ENCODE data around the gene GLS. TPM values are rescaled to one million over a fixed set of nuclear protein-coding genes. Genes with fewer than 3 reads are reported as not detected.
A peak's percentile ranks its signal among the peaks of the same experiment; 100 is the strongest.
"Not testable (repeated sequence)": the region's sequence is repeated elsewhere in the genome, so short reads cannot be mapped to it uniquely, and the experiment has no call there.

Gene GLS
- total RNA-seq, 1 donor from 2014 or later: 122 TPM

GRCh38 chr2:190929919-190930318 is 49.3 kb downstream of the GLS start:
- no peak for DNase-seq (ENCODE audit: extremely low read depth, low read depth, low spot score)

- DNase-seq (ENCODE audit: extremely low read depth, low read depth, low spot score): no peak
Measured at GRCh38 chr2:190930411-190930810, 49.8 kb downstream of the GLS start.

GRCh38 chr2:190932514-190932913 is 51.9 kb downstream of the GLS start:
- no peak for DNase-seq (ENCODE audit: extremely low read depth, low read depth, low spot score)

GRCh38 chr2:190933361-190933760 is 52.7 kb downstream of the GLS start:
- no peak for DNase-seq (ENCODE audit: extremely low read depth, low read depth, low spot score)

GRCh38 chr2:190935054-190935453 is 54.4 kb downstream of the GLS start:
- DNase-seq (ENCODE audit: extremely low read depth, low read depth, low spot score): no peak

GRCh38 chr2:190938771-190939335 is 58.2 kb downstream of the GLS start:
- DNase-seq (ENCODE audit: extremely low read depth, low read depth, low spot score): no peak

GRCh38 chr2:190940454-190940853 is 59.8 kb downstream of the GLS start:
- no peak for DNase-seq (ENCODE audit: extremely low read depth, low read depth, low spot score)

- DNase-seq (ENCODE audit: extremely low read depth, low read depth, low spot score): no peak
Measured at GRCh38 chr2:190941571-190941970, 61.0 kb downstream of the GLS start.

- DNase-seq (ENCODE audit: extremely low read depth, low read depth, low spot score): no peak
Measured at GRCh38 chr2:190942697-190943096, 62.1 kb downstream of the GLS start.

GRCh38 chr2:190943706-190944105 is 63.1 kb downstream of the GLS start:
- no peak for DNase-seq (ENCODE audit: extremely low read depth, low read depth, low spot score)

GRCh38 chr2:190947141-190947540 is 66.5 kb downstream of the GLS start:
- DNase-seq (ENCODE audit: extremely low read depth, low read depth, low spot score): peak; percentile 81

GRCh38 chr2:190947711-190948251 is 67.2 kb downstream of the GLS start:
- DNase-seq (ENCODE audit: extremely low read depth, low read depth, low spot score): peak; percentile 41

- no peak for DNase-seq (ENCODE audit: extremely low read depth, low read depth, low spot score)
Measured at GRCh38 chr2:190948671-190949070, 68.0 kb downstream of the GLS start.

GRCh38 chr2:190950566-190950991 is 70.0 kb downstream of the GLS start:
- DNase-seq (ENCODE audit: extremely low read depth, low read depth, low spot score): no peak

- no peak for DNase-seq (ENCODE audit: extremely low read depth, low read depth, low spot score)
Measured at GRCh38 chr2:190953257-190953656, 72.6 kb downstream of the GLS start.

- no peak for DNase-seq (ENCODE audit: extremely low read depth, low read depth, low spot score)
Measured at GRCh38 chr2:190959911-190960788, 79.5 kb downstream of the GLS start.

- not testable (repeated sequence) for DNase-seq (ENCODE audit: extremely low read depth, low read depth, low spot score)
Measured at GRCh38 chr2:190961117-190961516, 80.5 kb downstream of the GLS start.

- no peak for DNase-seq (ENCODE audit: extremely low read depth, low read depth, low spot score)
Measured at GRCh38 chr2:190961918-190962487, 81.4 kb downstream of the GLS start.

GRCh38 chr2:190963088-190963487 is 82.5 kb downstream of the GLS start:
- no peak for DNase-seq (ENCODE audit: extremely low read depth, low read depth, low spot score)

GRCh38 chr2:190964170-190964795 is 83.7 kb downstream of the GLS start:
- no peak for DNase-seq (ENCODE audit: extremely low read depth, low read depth, low spot score)

GRCh38 chr2:190965580-190966222 is 85.1 kb downstream of the GLS start:
- DNase-seq (ENCODE audit: extremely low read depth, low read depth, low spot score): no peak
